HG03139 (cell line): ENCODE results near the gene DNLZ.
"Not testable (repeated sequence)": the region's sequence is repeated elsewhere in the genome, so short reads cannot be mapped to it uniquely, and the experiment has no call there.

Source experiments
- ATAC-seq: cut with Tn5 transposase; IDR thresholded peaks from one replicate; pipeline ENCODE4 v1.9.1; 2021; ENCODE audit not compliant: unreplicated experiment

The DNLZ gene

GRCh38 chr9:136320972-136321371, 42.6 kb downstream of the DNLZ start:
- not testable (repeated sequence) for ATAC-seq

- not testable (repeated sequence) for ATAC-seq
Measured at GRCh38 chr9:136319955-136320354, 43.6 kb downstream of the DNLZ start.

GRCh38 chr9:136319244-136319643, 44.3 kb downstream of the DNLZ start:
- ATAC-seq = not testable (repeated sequence)

- no peak for ATAC-seq
Measured at GRCh38 chr9:136318776-136319241, 44.7 kb downstream of the DNLZ start.

- ATAC-seq = no peak
Measured at GRCh38 chr9:136318111-136318775, 45.3 kb downstream of the DNLZ start.

- ATAC-seq = no peak
Measured at GRCh38 chr9:136317695-136318094, 45.8 kb downstream of the DNLZ start.

GRCh38 chr9:136316896-136317676, 46.5 kb downstream of the DNLZ start:
- ATAC-seq = no peak

GRCh38 chr9:136316271-136316751, 47.2 kb downstream of the DNLZ start:
- ATAC-seq = no peak

GRCh38 chr9:136314944-136315343, 48.6 kb downstream of the DNLZ start:
- no peak for ATAC-seq

- ATAC-seq = no peak
Measured at GRCh38 chr9:136314056-136314416, 49.5 kb downstream of the DNLZ start.

GRCh38 chr9:136313111-136314055, 50.2 kb downstream of the DNLZ start:
- ATAC-seq = no peak

- no peak for ATAC-seq
Measured at GRCh38 chr9:136312436-136312835, 51.1 kb downstream of the DNLZ start.

- no peak for ATAC-seq
Measured at GRCh38 chr9:136312009-136312375, 51.6 kb downstream of the DNLZ start.

- no peak for ATAC-seq
Measured at GRCh38 chr9:136311051-136312008, 52.2 kb downstream of the DNLZ start.

- ATAC-seq = no peak
Measured at GRCh38 chr9:136310273-136311030, 53.1 kb downstream of the DNLZ start.

GRCh38 chr9:136309806-136310220, 53.7 kb downstream of the DNLZ start:
- ATAC-seq = no peak
